Trophoblast cell (in vitro differentiated cells and primary cell): ENCODE measurements around the gene BUB1B.
A peak's percentile ranks its signal among the peaks of the same experiment; 100 is the strongest.

Source experiments
- DNase-seq, 2 donors: peaks; one replicate each; pipeline ENCODE4 v3.0.0-alpha.2; 2016
- H2AFZ ChIP-seq: 2 replicates; pipeline ENCODE4 v1.6.1; 2013; ENCODE audit warnings: low read length, moderate library complexity, mild to moderate bottlenecking; ENCODE audit not compliant: insufficient read depth, poor library complexity
- H2AK5ac ChIP-seq: 2 replicates; pipeline ENCODE4 v1.6.1; 2013; ENCODE audit warnings: mild to moderate bottlenecking, low read length
- H2BK120ac ChIP-seq: 2 replicates; pipeline ENCODE4 v1.6.1; 2013; ENCODE audit warnings: low read length, mild to moderate bottlenecking, moderate library complexity; ENCODE audit not compliant: insufficient read depth, poor library complexity
- H2BK12ac ChIP-seq: 2 replicates; pipeline ENCODE4 v1.6.1; 2013; ENCODE audit warnings: mild to moderate bottlenecking, low read length, moderate library complexity
- H2BK5ac ChIP-seq: 2 replicates; pipeline ENCODE4 v1.6.1; 2013; ENCODE audit warnings: low read length, low read depth, moderate library complexity, mild to moderate bottlenecking; ENCODE audit not compliant: poor library complexity
- H3K14ac ChIP-seq: 2 replicates; pipeline ENCODE4 v1.6.1; 2013; ENCODE audit warnings: mild to moderate bottlenecking, low read length
- H3K18ac ChIP-seq: 2 replicates; pipeline ENCODE4 v1.6.1; 2013; ENCODE audit warnings: mild to moderate bottlenecking, low read length
- H3K23ac ChIP-seq: 2 replicates; pipeline ENCODE4 v1.6.1; 2013; ENCODE audit warnings: low read length
- H3K27ac ChIP-seq: 2 replicates; pipeline ENCODE4 v1.5.1; 2013; ENCODE audit warnings: low read depth, mild to moderate bottlenecking, inconsistent platforms, low read length, moderate library complexity
- H3K27me3 ChIP-seq: 2 replicates; pipeline ENCODE4 v1.6.1; 2013; ENCODE audit warnings: inconsistent platforms, mild to moderate bottlenecking, low read length, moderate library complexity; ENCODE audit not compliant: insufficient read depth
- H3K36me3 ChIP-seq, 2 experiments: 1 replicate in 1 of 2; 2 replicates in 1 of 2; pipeline ENCODE4 v1.6.1; 2013; ENCODE audit warnings: low read length in 2 of 2, mild to moderate bottlenecking in 2 of 2, moderate library complexity in 1 of 2; ENCODE audit not compliant: insufficient read depth in 2 of 2, control insufficient read depth in 1 of 2
- H3K4ac ChIP-seq: 2 replicates; pipeline ENCODE4 v1.6.1; 2013; ENCODE audit warnings: low read depth, mild to moderate bottlenecking, low read length, moderate library complexity
- H3K4me1 ChIP-seq, 2 experiments: 1 replicate in 1 of 2; 2 replicates in 1 of 2; pipeline ENCODE4 v1.6.1; 2013; ENCODE audit warnings: low read length in 2 of 2, mild to moderate bottlenecking in 2 of 2, moderate library complexity in 1 of 2; ENCODE audit not compliant: insufficient read depth in 2 of 2, control insufficient read depth in 1 of 2
- H3K4me2 ChIP-seq: 2 replicates; pipeline ENCODE4 v1.6.1; 2013; ENCODE audit warnings: inconsistent platforms, mild to moderate bottlenecking, low read length, moderate library complexity
- H3K4me3 ChIP-seq: 2 replicates; pipeline ENCODE4 v1.5.1; 2013; ENCODE audit warnings: mild to moderate bottlenecking, low read depth, low read length, inconsistent platforms
- H3K79me1 ChIP-seq: one replicate; pipeline ENCODE4 v1.6.1; 2013; ENCODE audit warnings: low read length
- H3K79me2 ChIP-seq: 2 replicates; pipeline ENCODE4 v1.6.1; 2013; ENCODE audit warnings: low read length, mild to moderate bottlenecking; ENCODE audit not compliant: control insufficient read depth, insufficient read depth, poor library complexity
- H3K9ac ChIP-seq: 2 replicates; pipeline ENCODE4 v1.6.1; 2013; ENCODE audit warnings: mild to moderate bottlenecking, low read length
- H3K9me3 ChIP-seq: 2 replicates; pipeline ENCODE4 v1.6.1; 2013; ENCODE audit warnings: low read depth, mild to moderate bottlenecking, control low read depth, inconsistent platforms, low read length; ENCODE audit not compliant: insufficient read depth
- H4K12ac ChIP-seq: 2 replicates; pipeline ENCODE4 v1.6.1; 2013; ENCODE audit warnings: low read depth, mild to moderate bottlenecking, low read length, moderate library complexity
- H4K8ac ChIP-seq: 2 replicates; pipeline ENCODE4 v1.6.1; 2013; ENCODE audit warnings: low read depth, mild to moderate bottlenecking, low read length, moderate library complexity
- H4K91ac ChIP-seq: one replicate; pipeline ENCODE4 v1.6.1; 2013; ENCODE audit warnings: low read depth, mild to moderate bottlenecking, low read length, moderate library complexity
- WGBS: extraction: QIAGEN DNeasy Blood & Tissue Kit; methylation state at CpG from one replicate; pipeline ENCODE4 v1.1.7; 2013; ENCODE audit warnings: missing lambda C conversion rate; ENCODE audit not compliant: insufficient read length, insufficient coverage; ENCODE audit errors: extremely low coverage; 5-methylcytosine and 5-hydroxymethylcytosine counted together

BUB1B gene

DNA sequence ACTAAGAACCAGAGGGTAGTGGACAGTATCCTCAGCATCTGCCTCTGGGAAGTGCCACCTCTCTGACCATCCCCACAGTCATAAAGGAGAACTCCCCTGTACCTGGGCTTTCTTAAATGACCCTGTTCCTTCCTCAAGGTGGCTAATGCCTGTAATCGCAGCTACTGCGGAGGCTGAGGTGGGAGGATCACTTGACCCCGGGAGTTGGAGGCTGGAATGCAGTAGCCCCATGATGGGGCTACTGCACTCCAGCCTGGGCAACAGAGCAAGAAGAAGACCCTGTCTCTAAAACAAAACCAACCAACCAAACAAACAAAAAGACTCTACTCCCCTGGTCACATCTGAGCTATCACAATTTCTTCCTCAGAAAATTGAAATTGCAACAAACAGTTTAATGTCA is 848 bp upstream of the BUB1B start:
- no peak overlapping the region for H2BK12ac ChIP-seq
- H2BK5ac ChIP-seq = no peak overlapping the region
- no peak overlapping the region for H4K12ac ChIP-seq
- peaks cover 8% of the 10 kb centered on the region for H3K79me2 ChIP-seq
- no peaks in the 10 kb centered on the region for H3K27me3 ChIP-seq
- no peak for DNase-seq
- no peak overlapping the region for H4K91ac ChIP-seq
- H2AFZ ChIP-seq = no peak overlapping the region
- no peak overlapping the region for H2AK5ac ChIP-seq
- no peak overlapping the region for H3K14ac ChIP-seq
- no peak overlapping the region for H2BK120ac ChIP-seq
- H3K4me1 ChIP-seq = peaks cover 5 to 25% of the 10 kb centered on the region in 2 experiments
- H3K23ac ChIP-seq = no peak overlapping the region
- no peak overlapping the region for H3K4ac ChIP-seq
- WGBS = no CpG with 5 or more reads among the region's 3 CpGs
- H3K27ac ChIP-seq = no peak overlapping the region
- H4K8ac ChIP-seq = no peak overlapping the region
- H3K9ac ChIP-seq = no peak overlapping the region
- no peak overlapping the region for H3K4me2 ChIP-seq
- no peak overlapping the region for H3K4me3 ChIP-seq
- no peak overlapping the region for H3K18ac ChIP-seq
- peaks cover 10% of the 10 kb centered on the region for H3K79me1 ChIP-seq
- H3K36me3 ChIP-seq = peaks cover 0 to 2% of the 10 kb centered on the region in 2 experiments
- H3K9me3 ChIP-seq = no peaks in the 10 kb centered on the region

DNA sequence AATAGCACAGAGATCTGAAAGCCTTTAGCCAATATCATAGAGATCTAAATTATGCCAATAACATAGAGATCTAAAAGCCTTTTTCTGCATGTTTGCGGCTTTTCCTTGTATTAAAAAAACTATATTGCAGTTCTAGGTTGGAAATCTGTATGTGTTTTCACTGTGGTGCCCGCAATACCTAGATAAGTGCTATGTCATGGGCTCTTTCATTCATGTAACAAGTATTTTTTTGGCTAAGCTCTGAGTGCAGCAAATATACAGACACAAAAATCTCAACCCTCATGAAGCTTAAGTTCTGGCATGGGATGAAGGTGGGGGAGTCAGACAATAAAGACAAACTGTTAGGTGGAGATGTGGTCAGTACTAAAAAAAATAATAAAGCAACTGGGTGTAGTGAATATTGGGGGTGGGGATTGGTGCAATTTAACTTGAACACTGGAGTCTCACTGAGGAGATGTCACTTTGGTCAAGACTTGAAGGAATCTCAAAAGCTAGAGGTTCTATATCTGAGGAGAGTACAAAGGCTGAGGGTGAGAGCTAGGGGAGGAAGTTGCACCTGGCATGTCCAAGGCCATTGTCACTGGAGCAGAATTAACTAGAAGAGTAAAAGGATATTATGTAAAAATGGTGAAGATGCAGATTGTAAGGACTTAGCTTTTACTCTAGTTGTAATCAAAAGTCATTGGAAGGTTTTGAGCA is 973 bp downstream of the BUB1B start:
- H4K8ac ChIP-seq = no peak overlapping the region
- H2BK120ac ChIP-seq = no peak overlapping the region
- H3K4ac ChIP-seq = peak overlapping the region; percentile 69
- H4K91ac ChIP-seq = no peak overlapping the region
- peaks cover 8% of the 10 kb centered on the region for H3K79me1 ChIP-seq
- H3K9ac ChIP-seq = no peak overlapping the region
- H3K4me2 ChIP-seq = peak overlapping the region; percentile 73
- H3K14ac ChIP-seq = no peak overlapping the region
- no peak overlapping the region for H3K23ac ChIP-seq
- peaks cover 8% of the 10 kb centered on the region for H3K79me2 ChIP-seq
- no peaks in the 10 kb centered on the region for H3K9me3 ChIP-seq
- no peaks in the 10 kb centered on the region for H3K27me3 ChIP-seq
- peaks cover 4 to 5% of the 10 kb centered on the region in 2 experiments for H3K36me3 ChIP-seq
- no peak overlapping the region for H4K12ac ChIP-seq
- peaks cover 0 to 16% of the 10 kb centered on the region in 2 experiments for H3K4me1 ChIP-seq
- H2AK5ac ChIP-seq = no peak overlapping the region
- no peak overlapping the region for H2AFZ ChIP-seq
- H3K18ac ChIP-seq = no peak overlapping the region
- no peak overlapping the region for H3K27ac ChIP-seq
- no peak overlapping the region for H3K4me3 ChIP-seq
- WGBS = no CpG with 5 or more reads among the region's 2 CpGs
- H2BK5ac ChIP-seq = no peak overlapping the region
- no peak overlapping the region for H2BK12ac ChIP-seq
- no peak for DNase-seq

DNA sequence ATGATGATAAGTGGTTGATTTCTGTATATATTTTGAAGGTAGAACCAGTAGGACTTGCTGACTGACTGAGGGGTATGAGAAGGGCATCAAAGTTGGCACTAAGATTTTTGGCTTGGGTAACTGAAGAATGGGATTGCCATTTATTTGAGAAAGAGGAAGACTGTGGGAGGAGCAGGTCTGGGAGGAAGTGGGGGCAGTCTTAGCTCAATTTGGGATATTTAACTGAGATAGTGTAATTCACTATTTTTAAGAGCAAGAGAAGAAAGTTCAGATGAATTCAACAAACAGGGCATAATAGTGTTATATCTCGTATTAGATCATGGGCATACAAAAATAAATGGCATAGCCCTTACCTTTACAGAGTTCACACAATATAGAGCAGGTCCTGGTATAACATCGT is 1.7 kb downstream of the BUB1B start:
- WGBS = no CpG with 5 or more reads among the region's 2 CpGs
- H3K27ac ChIP-seq = no peak overlapping the region
- no peak overlapping the region for H2AFZ ChIP-seq
- no peak overlapping the region for H4K12ac ChIP-seq
- H4K91ac ChIP-seq = no peak overlapping the region
- H3K36me3 ChIP-seq = peaks cover 4 to 8% of the 10 kb centered on the region in 2 experiments
- H3K23ac ChIP-seq = no peak overlapping the region
- H3K9me3 ChIP-seq = no peaks in the 10 kb centered on the region
- no peak overlapping the region for H3K9ac ChIP-seq
- peak overlapping the region; percentile 71 for H3K4ac ChIP-seq
- peaks cover 0 to 16% of the 10 kb centered on the region in 2 experiments for H3K4me1 ChIP-seq
- H3K4me2 ChIP-seq = peak overlapping the region; percentile 73
- no peaks in the 10 kb centered on the region for H3K27me3 ChIP-seq
- no peak overlapping the region for H2BK120ac ChIP-seq
- no peak overlapping the region for H2AK5ac ChIP-seq
- DNase-seq = no peak
- no peak overlapping the region for H2BK12ac ChIP-seq
- no peak overlapping the region for H3K4me3 ChIP-seq
- H3K79me2 ChIP-seq = peaks cover 8% of the 10 kb centered on the region
- H3K79me1 ChIP-seq = peaks cover 8% of the 10 kb centered on the region
- no peak overlapping the region for H2BK5ac ChIP-seq
- H4K8ac ChIP-seq = no peak overlapping the region
- H3K14ac ChIP-seq = no peak overlapping the region
- no peak overlapping the region for H3K18ac ChIP-seq

DNA sequence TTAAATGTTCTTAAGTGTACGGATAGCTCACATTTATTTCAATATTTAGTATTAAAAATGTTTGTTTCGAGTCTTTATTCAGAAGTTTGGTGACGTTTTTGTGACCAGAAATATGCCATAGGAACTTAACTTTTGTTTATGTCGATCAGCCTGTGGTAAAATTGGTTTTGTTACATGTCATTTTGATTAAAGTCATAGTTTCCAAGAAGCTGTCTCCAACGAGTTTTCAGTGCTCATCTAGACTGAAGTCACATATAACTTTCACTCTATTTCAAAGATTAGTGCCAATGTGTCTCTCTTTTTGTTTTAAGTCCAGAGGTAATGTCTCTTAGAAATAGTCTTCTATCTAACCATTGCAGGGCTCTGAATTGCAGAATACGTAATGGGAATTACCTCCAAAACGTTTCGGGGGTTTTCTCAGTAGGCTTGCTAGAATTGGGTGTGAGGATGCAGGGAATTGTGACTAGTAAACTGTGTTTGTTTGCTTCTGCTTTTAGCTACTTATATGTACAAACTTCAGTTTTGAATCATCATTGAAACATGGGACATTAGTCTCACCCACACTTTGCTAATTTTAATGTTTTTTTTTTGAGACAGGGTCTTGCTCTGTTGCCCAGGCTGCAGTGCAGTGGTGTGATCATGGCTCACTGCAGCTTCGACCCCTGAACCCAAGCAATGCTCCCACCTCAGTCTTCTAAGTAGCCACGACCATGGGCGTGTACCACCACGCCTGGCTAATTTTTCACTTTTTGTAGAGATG is 3.0 kb downstream of the BUB1B start:
- Histone ChIP-seq H3K9me3 (no peaks in the 10 kb centered on the region), H3K4me1 (peaks cover 0 to 7% of the 10 kb centered on the region in 2 experiments)
- no CpG with 5 or more reads among the region's 12 CpGs for WGBS

More for the DNA sequence above, 3.0 kb downstream of the BUB1B start:
- Histone ChIP-seq H3K14ac (no peak overlapping the region), H3K9ac (no peak overlapping the region), H3K79me1 (peaks cover 4% of the 10 kb centered on the region), H2BK12ac (no peak overlapping the region), H3K18ac (no peak overlapping the region), H4K12ac (no peak overlapping the region), H3K36me3 (peaks cover 4 to 8% of the 10 kb centered on the region in 2 experiments), H3K23ac (no peak overlapping the region), H3K4me3 (no peak overlapping the region), H3K79me2 (peaks cover 8% of the 10 kb centered on the region), H2BK5ac (no peak overlapping the region), H2BK120ac (no peak overlapping the region), H3K27ac (no peak overlapping the region), H3K27me3 (no peaks in the 10 kb centered on the region), H3K4ac (peak overlapping the region; percentile 21), H4K8ac (no peak overlapping the region), H2AFZ (no peak overlapping the region), H2AK5ac (no peak overlapping the region), H3K4me2 (no peak overlapping the region), H4K91ac (no peak overlapping the region)
- DNase-seq = no peak
